Adrenal gland (tissue), 12 donors: ENCODE measurements around the gene FBXW5. TPM values are rescaled to one million over a fixed set of nuclear protein-coding genes. Genes with fewer than 3 reads are reported as not detected.

Experiments used
- DNase-seq, 7 donors: peaks; one replicate each; pipeline ENCODE4 v3.0.0-alpha.2; 2019 to 2020
- H3K27ac ChIP-seq, 5 donors: fragments of 200-600 bp; sonication (generic) in 4 of 5; 1 replicate in 3 of 5; 2 replicates in 2 of 5; pipeline versions ENCODE4 v1.5.1 to v1.8.0; 2016 to 2020; ENCODE audit warnings: mild to moderate bottlenecking in 1 of 5
- H3K27me3 ChIP-seq: fragments of 200-600 bp; 2 replicates; pipeline ENCODE4 v1.8.0; 2021
- H3K36me3 ChIP-seq, 2 donors: fragments of 200-600 bp; replicated peaks in 1 of 2; 1 replicate in 1 of 2; 2 replicates in 1 of 2; pipeline versions ENCODE4 v1.5.1 to v1.8.0; 2018 to 2022
- H3K4me1 ChIP-seq, 2 donors: fragments of 200-600 bp; replicated peaks in 1 of 2; 1 replicate in 1 of 2; 2 replicates in 1 of 2; pipeline versions ENCODE4 v1.5.1 to v1.8.0; 2018 to 2021
- H3K4me3 ChIP-seq, 4 donors: fragments of 200-600 bp; sonication (generic) in 3 of 4; one replicate each; pipeline ENCODE4 v1.5.1; 2016 to 2018
- H3K9me3 ChIP-seq, 3 donors: fragments of 200-600 bp; sonication (generic) in 1 of 3; replicated peaks in 1 of 3; 1 replicate in 2 of 3; 2 replicates in 1 of 3; pipeline versions ENCODE4 v1.5.1 to v1.8.0; 2016 to 2021
- CTCF ChIP-seq, 6 experiments: fragments of 450-650 bp in 4 of 6; fragments of 200-600 bp in 2 of 6; sonication (generic) in 1 of 6; IDR thresholded peaks; 1 replicate in 5 of 6; 2 replicates in 1 of 6; pipeline versions ENCODE4 v1.5.1 to v1.8.0; 2016 to 2021; ENCODE audit warnings: antibody characterized with exemption in 6 of 6, mild to moderate bottlenecking in 2 of 6, moderate library complexity in 1 of 6
- POLR2A ChIP-seq, 2 donors: fragments of 450-650 bp; IDR thresholded peaks; one replicate each; pipeline ENCODE4 v1.6.1; 2017; ENCODE audit warnings: antibody characterized with exemption in 2 of 2, mild to moderate bottlenecking in 2 of 2, moderate library complexity in 1 of 2
- WGBS, 4 donors: extraction: QIAGEN DNeasy Blood & Tissue Kit in 2 of 4; methylation state at CpG; one replicate each; pipeline versions ENCODE4 v1.1.5 to v1.1.7; 2013 to 2017; 5-methylcytosine and 5-hydroxymethylcytosine counted together
- intact Hi-C, 2 donors: fragments of 100-400 bp; cut with DNase I; formaldehyde crosslinking; loops; one replicate each; pipeline versions ENCODE4 v1.14.1 to v1.15.0; 2022 to 2023
- polyA plus RNA-seq, 3 donors: library from polyadenylated mRNA; stranded (reverse); fragments of 200-250 nt in 2 of 3; fragments of 350-450 nt in 1 of 3; fragmentation: Illumina TruSeq in 1 of 3; extraction: RNeasy Lipid Tissue Mini Kit (QIAGEN cat#74804) in 1 of 3; gene quantifications; one replicate each; pipeline ENCODE4 v1.2.3, GENCODE V29; 2013 to 2014
- total RNA-seq, 9 donors: library from RNA; depleted of rRNA in 4 of 9; stranded (reverse); fragments of >200 nt in 4 of 9; fragments of 120-200 nt in 1 of 9; fragmentation: NEBNext Ultra II Directional in 1 of 9; extraction: Animal tissue kit (Norgen Biotek cat#: 25700) in 1 of 9; gene quantifications; one replicate each; pipeline versions ENCODE4 v1.1.0 to v1.2.4, GENCODE V29; 2013 to 2023
- donor health status: healthy with polysubstance abuse.
- donor health status: Bipolar disorder and iron deficiency.
- donor health status: DM: yes; HTN: yes; CAD: no.
- donor health status: DM: no; HTN: no; CAD: no.
- donor health status: DM: no; HTN: no; CAD: no.
- donor health status: DM: yes; HTN: yes; CAD: no.

Gene FBXW5
- total and polyA plus RNA-seq, 12 donors, result 19.2 to 257 (median 139) TPM

DNA sequence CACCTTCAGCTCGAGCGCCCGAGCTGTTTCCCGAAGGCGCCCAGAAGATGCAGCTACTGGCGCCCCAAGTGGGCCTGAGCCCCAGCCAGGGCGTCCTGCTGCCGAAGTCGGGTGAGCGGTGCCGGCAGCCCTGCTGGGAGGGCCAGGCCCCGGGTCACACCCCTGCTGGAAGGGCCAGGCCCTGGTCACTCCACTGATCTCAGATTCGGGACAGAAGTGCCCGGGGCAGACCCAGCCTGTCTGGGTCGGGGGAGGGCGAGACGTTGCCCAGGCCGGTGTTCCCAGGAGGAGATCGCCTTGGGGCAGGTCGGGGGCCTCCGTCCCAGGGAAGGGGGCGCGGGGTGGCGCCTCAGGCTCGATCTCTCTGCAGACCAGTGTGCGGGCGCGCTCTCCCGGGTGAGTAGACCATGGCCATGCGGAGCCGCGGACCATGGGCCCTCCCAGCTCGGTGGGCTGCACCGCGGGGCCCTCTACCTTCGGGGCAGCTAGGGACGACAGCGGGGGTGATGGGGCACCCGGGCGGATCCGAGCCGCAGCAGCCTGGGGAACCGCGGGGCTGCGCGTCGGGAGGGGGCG lies 40.6 kb upstream of the FBXW5 start:
- TF ChIP-seq POLR2A (IDR thresholded peaks at IDR 0.05), result no peak
- no peak for TF ChIP-seq CTCF (IDR thresholded peaks at IDR 0.05)
- Histone ChIP-seq H3K4me3 (no peak overlapping the region), H3K4me1 (no peaks in the 10 kb centered on the region), H3K9me3 (no peaks in the 10 kb centered on the region), H3K27me3 (peaks cover 19% of the 10 kb centered on the region), H3K36me3 (no peaks in the 10 kb centered on the region), H3K27ac (no peak overlapping the region)
- intact Hi-C loops, result no loop called here
- no peak for DNase-seq
- 18 to 39% (median 22%) methylated on average over 10 to 48 of the region's 48 CpGs; no CpG with 5 or more reads in 1 of the 4 donors for WGBS, 4 donors

DNA sequence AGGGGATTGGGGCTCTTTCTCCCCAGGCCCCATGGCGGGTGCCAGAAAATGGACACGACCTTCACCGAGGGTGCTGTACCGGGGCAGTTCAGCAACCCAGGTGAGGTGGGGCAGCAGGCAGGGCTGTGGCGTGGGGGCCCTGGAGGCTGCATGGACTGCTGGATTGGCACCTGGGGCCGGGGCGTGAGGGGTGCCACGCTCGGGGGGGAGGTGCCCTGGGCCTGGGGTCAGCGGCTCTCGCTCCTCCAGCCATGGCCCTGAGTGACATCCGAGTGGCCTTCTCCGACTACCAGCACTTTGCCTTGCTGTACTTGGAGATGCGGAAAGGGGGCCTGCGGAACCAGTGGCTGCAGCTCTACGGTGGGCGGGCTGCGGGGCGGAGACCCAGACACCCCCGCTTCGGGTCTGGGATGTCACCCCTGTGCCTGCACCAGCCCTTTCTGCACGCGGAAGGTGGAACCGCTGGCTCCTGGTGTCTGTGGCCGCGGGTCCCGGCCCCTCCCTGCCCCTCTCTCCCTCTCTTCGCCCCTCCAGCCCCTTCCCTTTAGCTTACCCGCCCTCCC lies 40.0 kb upstream of the FBXW5 start:
- no peak overlapping the region for H3K4me3 ChIP-seq

GRCh38 chr9:136983656-136984314 lies 39.2 kb upstream of the FBXW5 start:
- TF ChIP-seq CTCF (IDR thresholded peaks at IDR 0.05), result no peak
- no peak for TF ChIP-seq POLR2A (IDR thresholded peaks at IDR 0.05)
- intact Hi-C loops, result no loop called here

More for the DNA sequence above, 40.0 kb upstream of the FBXW5 start:
- intact Hi-C loops, result no loop called here
- Histone ChIP-seq H3K27ac (no peak overlapping the region), H3K9me3 (no peaks in the 10 kb centered on the region), H3K27me3 (peaks cover 19% of the 10 kb centered on the region), H3K36me3 (no peaks in the 10 kb centered on the region), H3K4me1 (no peaks in the 10 kb centered on the region)
- 55 to 59% (median 57%) methylated on average over 10 to 29 of the region's 29 CpGs; no CpG with 5 or more reads in 1 of the 4 donors for WGBS, 4 donors
- DNase-seq, result no peak
- TF ChIP-seq POLR2A (IDR thresholded peaks at IDR 0.05), result no peak
- no peak for TF ChIP-seq CTCF (IDR thresholded peaks at IDR 0.05)

GRCh38 chr9:136983167-136983566 lies 38.6 kb upstream of the FBXW5 start:
- DNase-seq, result no peak
- 83 to 92% (median 84%) methylated on average over 2 to 9 of the region's 9 CpGs for WGBS, 4 donors
- TF ChIP-seq CTCF (IDR thresholded peaks at IDR 0.05) (no peak), POLR2A (IDR thresholded peaks at IDR 0.05) (no peak)
- Histone ChIP-seq H3K9me3 (no peaks in the 10 kb centered on the region), H3K27me3 (peaks cover 19% of the 10 kb centered on the region), H3K27ac (no peak overlapping the region), H3K4me1 (peaks cover 0 to under 1% of the 10 kb centered on the region in 2 donors), H3K4me3 (no peak overlapping the region), H3K36me3 (no peaks in the 10 kb centered on the region)
- intact Hi-C loops, result no loop called here

More at GRCh38 chr9:136983656-136984314, 39.2 kb upstream of the FBXW5 start:
- no peaks in the 10 kb centered on the region for H3K4me1 ChIP-seq
- H3K27me3 ChIP-seq, result peaks cover 19% of the 10 kb centered on the region
- DNase-seq, result no peak
- no peak overlapping the region for H3K27ac ChIP-seq
- no peaks in the 10 kb centered on the region for H3K36me3 ChIP-seq
- H3K4me3 ChIP-seq, result no peak overlapping the region
- H3K9me3 ChIP-seq, result no peaks in the 10 kb centered on the region
- WGBS, 4 donors, result 76 to 87% (median 78%) methylated on average over 10 to 11 of the region's 11 CpGs
